ENCODE results near the gene KCNMB2.

DNA sequence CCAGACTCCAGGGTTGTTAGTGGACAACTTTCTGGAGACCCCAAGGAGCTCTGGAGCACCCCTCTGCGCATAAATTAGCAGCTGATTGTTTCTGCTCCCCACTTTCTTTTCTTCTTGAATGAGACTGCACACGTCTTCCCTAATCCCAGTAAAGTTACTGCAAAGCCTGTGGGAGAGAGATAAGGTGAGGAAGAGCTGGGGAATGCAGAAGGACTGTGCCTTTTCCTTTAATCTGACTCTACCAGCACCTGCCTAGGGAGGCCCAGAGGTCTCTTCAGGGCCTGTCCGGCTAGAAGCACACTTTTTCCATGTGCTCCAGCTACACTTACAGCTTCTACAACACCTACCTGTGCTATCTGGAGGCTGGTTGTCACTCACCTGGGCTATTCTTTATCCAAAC lies 143.8 kb downstream of the KCNMB2 start:
- TF ChIP-seq, protein P1, sequence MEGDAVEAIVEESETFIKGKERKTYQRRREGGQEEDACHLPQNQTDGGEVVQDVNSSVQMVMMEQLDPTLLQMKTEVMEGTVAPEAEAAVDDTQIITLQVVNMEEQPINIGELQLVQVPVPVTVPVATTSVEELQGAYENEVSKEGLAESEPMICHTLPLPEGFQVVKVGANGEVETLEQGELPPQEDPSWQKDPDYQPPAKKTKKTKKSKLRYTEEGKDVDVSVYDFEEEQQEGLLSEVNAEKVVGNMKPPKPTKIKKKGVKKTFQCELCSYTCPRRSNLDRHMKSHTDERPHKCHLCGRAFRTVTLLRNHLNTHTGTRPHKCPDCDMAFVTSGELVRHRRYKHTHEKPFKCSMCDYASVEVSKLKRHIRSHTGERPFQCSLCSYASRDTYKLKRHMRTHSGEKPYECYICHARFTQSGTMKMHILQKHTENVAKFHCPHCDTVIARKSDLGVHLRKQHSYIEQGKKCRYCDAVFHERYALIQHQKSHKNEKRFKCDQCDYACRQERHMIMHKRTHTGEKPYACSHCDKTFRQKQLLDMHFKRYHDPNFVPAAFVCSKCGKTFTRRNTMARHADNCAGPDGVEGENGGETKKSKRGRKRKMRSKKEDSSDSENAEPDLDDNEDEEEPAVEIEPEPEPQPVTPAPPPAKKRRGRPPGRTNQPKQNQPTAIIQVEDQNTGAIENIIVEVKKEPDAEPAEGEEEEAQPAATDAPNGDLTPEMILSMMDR (IDR thresholded peaks at IDR 0.05): no peak
- TF ChIP-seq POLR2A (IDR thresholded peaks at IDR 0.05) (no peak), EP300 (IDR thresholded peaks at IDR 0.05) (no peak), POLR2AphosphoS5 (IDR thresholded peaks at IDR 0.05) (no peak)

Data from stomach (tissue), 4 donors.